GM19025 (cell line): Measurements from ENCODE around the gene TTLL5.
"Not testable (repeated sequence)": the region's sequence is repeated elsewhere in the genome, so short reads cannot be mapped to it uniquely, and the experiment has no call there.

Experiments
- ATAC-seq: cut with Tn5 transposase; IDR thresholded peaks from one replicate; pipeline ENCODE4 v1.9.1; 2021; ENCODE audit warnings: mild to moderate bottlenecking, low read depth, moderate library complexity; ENCODE audit not compliant: unreplicated experiment

TTLL5 gene

DNA sequence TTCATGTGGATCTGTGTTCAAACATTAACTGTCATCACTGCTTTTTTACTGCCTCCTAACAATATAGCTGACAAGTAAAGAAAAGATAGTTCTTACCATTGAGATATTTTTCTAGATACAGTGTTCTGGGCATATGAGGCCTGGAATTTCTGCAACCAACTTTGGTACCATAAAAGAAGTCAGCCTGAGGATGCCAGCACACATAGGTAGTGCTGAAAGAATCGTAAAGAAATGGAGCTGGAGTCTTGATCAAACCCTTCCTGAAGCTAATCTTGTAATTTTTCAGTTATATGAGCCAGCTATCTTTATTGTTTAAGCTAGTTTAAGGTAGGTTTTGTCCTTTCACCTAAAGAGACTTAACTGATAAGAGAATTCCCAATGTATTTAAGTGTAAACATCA, 11.7 kb upstream of the TTLL5 start:
- ATAC-seq, result no peak

DNA sequence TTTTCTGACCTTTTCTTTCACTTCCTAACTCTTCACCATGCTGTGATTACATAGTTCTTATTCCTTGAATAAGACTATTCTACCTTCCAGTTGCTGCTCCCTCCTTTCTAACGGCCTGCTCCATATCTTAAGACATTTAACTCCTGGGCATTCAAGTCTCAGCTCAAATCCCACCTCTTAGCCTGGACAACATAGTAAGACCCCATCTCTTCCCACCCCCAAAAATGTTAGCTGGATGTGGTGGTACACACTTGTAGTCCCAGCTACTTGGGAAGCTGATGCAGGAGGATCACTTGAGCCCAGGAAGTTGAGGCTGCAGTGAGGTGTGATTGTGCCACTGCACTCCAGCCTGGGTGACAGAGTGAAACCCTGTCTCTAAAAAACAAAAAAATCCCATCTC, 11.3 kb upstream of the TTLL5 start:
- ATAC-seq, result no peak

- ATAC-seq, result no peak
These were observed 10.6 kb upstream of the TTLL5 start for GRCh38 chr14:75650253-75651058.

DNA sequence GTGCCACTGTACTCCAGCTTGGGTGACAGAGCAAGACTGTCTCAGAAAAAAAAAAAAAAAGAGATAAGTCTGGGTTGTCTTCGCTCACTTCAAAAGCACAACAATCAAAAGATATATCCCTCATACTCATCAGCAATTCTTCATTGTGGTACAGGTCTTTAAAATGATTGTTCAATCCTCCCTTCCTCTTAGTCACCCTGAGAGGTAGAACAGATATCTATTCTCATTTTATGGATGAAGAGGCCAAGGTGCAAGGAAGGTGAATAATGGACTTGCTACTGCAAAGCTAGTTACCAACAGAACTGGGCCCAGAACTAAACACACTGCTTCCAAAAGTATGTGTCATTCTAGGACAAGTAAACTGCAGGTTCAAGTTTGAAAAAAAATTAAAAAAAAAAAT, 7.5 kb upstream of the TTLL5 start:
- no peak for ATAC-seq

DNA sequence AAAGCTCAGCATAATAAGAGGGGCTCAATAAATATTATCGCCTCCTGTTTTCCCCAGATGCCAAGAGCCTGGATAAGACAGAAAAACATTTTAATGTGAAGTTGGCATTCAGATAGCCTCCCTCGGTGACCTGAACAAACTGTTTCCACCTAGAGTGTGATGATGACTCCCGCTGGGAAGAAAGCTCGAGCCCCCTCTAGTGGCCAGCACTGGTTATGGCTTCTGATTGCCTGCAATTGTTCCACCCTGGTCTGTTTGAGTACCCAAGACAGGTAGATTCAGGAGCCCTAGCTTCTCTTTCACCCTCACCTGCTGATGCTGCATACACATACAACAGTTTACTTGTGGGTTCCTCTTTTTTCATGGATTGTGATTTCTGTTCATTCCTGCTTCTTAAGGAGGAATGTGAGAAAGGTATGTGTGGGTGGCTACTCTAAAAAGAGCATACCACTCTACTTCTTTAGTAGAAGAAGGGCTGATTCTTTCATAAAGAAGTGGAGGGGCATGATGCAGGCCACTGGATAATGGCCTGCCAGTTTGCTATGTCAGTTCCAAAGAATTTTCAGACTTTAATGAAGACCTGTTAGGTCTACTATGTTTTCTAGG, 6.8 kb upstream of the TTLL5 start:
- ATAC-seq, result no peak

- no peak for ATAC-seq
These were observed 5.8 kb upstream of the TTLL5 start for GRCh38 chr14:75655235-75655634.

DNA sequence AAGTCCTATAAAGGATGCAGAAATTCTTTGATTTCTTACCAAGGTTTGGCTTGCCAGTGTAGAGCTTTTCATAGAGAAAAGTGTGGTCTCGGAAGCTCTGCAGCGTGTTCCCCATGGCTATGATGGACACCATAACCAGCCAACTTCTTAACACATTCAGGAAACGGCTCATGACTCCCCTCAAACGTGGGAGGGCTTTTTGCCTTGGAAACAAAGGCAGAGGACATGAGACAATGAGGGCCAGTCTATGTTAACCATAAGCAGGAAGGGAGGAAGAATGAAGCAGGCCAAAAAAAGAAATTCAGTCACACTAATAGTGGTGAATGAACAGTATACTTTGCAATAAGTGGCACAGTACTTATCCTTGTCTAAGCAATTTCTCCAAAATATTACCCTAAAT, 3.7 kb upstream of the TTLL5 start:
- ATAC-seq, result no peak

GRCh38 chr14:75658957-75659356, 2.1 kb upstream of the TTLL5 start:
- ATAC-seq, result no peak

GRCh38 chr14:75660238-75660629, 812 bp upstream of the TTLL5 start:
- no peak for ATAC-seq

GRCh38 chr14:75661499-75661814, 411 bp downstream of the TTLL5 start:
- ATAC-seq, result no peak

- no peak for ATAC-seq
These were observed 1.9 kb downstream of the TTLL5 start for GRCh38 chr14:75662966-75663365.

DNA sequence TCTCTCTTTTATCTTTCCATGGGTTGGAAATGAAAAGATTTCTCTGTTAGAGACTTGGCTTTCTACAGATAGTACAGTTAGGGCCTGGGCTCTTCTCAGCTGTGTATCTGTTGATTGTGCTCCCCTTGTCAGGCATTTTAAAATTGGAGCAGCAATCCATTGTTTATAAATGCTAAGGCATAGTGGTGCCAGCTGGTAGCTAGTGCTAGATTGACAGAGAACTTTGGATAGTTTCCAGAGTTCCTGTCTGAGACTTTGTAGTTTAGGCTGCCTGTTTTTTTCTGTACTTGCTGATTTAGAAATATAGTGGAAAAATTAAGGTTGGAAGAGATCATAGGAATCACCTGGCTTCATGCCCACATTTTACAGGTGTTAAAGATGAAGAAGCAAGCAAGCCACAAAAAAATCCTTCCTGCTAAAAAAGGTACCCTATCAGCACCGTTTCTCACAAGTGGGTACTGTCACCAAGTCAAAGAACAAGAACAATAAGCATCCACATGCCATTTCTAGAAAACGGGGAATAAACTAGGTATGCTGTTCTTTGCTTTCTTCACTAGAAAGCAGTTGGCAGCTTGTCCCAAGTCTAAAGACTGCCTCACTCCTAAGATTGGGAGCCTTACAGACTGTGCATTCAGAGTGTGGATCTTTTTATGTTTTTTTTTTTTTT, 6.2 kb downstream of the TTLL5 start:
- ATAC-seq, result no peak

GRCh38 chr14:75672605-75673192, 11.7 kb downstream of the TTLL5 start:
- ATAC-seq, result no peak

- ATAC-seq, result no peak
These were observed 12.4 kb downstream of the TTLL5 start for GRCh38 chr14:75673345-75674035.

GRCh38 chr14:75675265-75675960, 14.4 kb downstream of the TTLL5 start:
- no peak for ATAC-seq

GRCh38 chr14:75685910-75686309, 24.9 kb downstream of the TTLL5 start:
- no peak for ATAC-seq

GRCh38 chr14:75689012-75689411, 28.0 kb downstream of the TTLL5 start:
- ATAC-seq, result no peak

GRCh38 chr14:75690010-75690409, 29.0 kb downstream of the TTLL5 start:
- ATAC-seq, result no peak

DNA sequence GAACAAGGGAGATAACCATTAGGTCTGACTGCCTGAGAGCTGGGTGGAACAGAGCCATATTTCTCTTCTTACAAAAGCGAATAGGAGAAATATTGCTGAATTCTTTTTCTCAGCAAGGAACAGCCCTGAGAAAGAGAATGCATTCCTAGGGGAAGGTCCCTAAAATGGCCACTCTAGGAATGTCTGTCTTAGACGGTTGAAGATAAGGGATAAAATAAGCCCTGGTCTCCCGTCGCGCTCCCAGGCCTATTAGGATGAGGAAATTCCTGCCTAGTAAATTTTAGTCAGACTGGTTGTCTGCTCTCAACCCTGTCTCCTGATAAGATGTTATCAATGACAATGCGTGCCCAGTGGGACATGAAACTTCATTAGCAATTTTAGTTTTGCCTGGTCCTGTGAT, 34.0 kb downstream of the TTLL5 start:
- not testable (repeated sequence) for ATAC-seq

DNA sequence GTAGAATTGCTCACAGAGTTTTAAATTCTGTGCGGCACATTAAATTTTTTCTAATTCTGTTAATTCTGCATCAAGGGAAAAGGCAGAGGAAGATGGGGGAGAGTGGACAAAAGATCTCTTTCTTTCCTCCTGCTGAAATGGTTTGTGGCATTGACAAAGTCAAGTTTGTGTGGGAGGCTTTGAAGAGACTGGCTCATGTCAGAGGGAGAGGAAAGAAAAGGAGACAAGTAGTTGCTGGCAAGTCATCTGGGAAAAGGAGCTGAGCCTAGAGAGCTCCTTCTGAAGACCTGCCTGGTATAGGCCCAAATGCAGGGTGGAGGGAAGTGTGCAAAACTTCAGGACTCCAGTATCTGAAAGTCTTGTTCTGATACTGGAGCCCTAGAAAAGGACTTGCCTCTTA, 36.3 kb downstream of the TTLL5 start:
- ATAC-seq, result no peak
